Loucy (cell line): Measurements from ENCODE around the gene SNRNP70.

Experiments used
- H2AFZ ChIP-seq: fragments of 200-600 bp; sonication (generic); 2 replicates; pipeline ENCODE4 v1.6.0; 2016; ENCODE audit warnings: antibody characterized with exemption, mild to moderate bottlenecking, low read length, moderate library complexity
- H3F3A ChIP-seq: fragments of 200-600 bp; 2 replicates; pipeline ENCODE4 v1.6.0; 2016; ENCODE audit warnings: antibody characterized with exemption, low read depth, mild to moderate bottlenecking
- H3K27me3 ChIP-seq: fragments of 200-600 bp; sonication (generic); 2 replicates; pipeline ENCODE4 v1.6.1; 2014; ENCODE audit warnings: low read length, mild to moderate bottlenecking; ENCODE audit not compliant: insufficient read depth, poor library complexity, severe bottlenecking
- H3K36me3 ChIP-seq: fragments of 200-600 bp; sonication (generic); 2 replicates; pipeline ENCODE4 v1.6.1; 2016; ENCODE audit warnings: low read length; ENCODE audit not compliant: insufficient read depth
- H3K4me1 ChIP-seq: fragments of 200-600 bp; sonication (generic); 2 replicates; pipeline ENCODE4 v1.5.1; 2014; ENCODE audit warnings: low read length, mild to moderate bottlenecking; ENCODE audit not compliant: insufficient read depth, poor library complexity, severe bottlenecking
- H3K4me2 ChIP-seq: fragments of 200-600 bp; sonication (generic); 2 replicates; pipeline ENCODE4 v1.6.0; 2014; ENCODE audit warnings: antibody characterized with exemption, low read length, low read depth, mild to moderate bottlenecking; ENCODE audit not compliant: poor library complexity, severe bottlenecking
- H3K4me3 ChIP-seq: fragments of 200-600 bp; sonication (generic); 2 replicates; pipeline ENCODE4 v1.5.1; 2014; ENCODE audit warnings: low read length, mild to moderate bottlenecking, mixed read lengths; ENCODE audit not compliant: poor library complexity, severe bottlenecking
- H3K79me2 ChIP-seq: fragments of 200-600 bp; sonication (generic); 2 replicates; pipeline ENCODE4 v1.6.1; 2014; ENCODE audit warnings: low read length; ENCODE audit not compliant: insufficient read depth
- H3K9ac ChIP-seq: fragments of 200-600 bp; sonication (generic); 2 replicates; pipeline ENCODE4 v1.6.0; 2014; ENCODE audit warnings: mild to moderate bottlenecking, low read depth, low read length, moderate library complexity; ENCODE audit not compliant: poor library complexity, severe bottlenecking
- H3K9me2 ChIP-seq: fragments of 200-600 bp; sonication (generic); replicated peaks from 2 replicates; pipeline ENCODE4 v1.6.1; 2016; ENCODE audit warnings: low read depth, low read length, mixed read lengths
- H3K9me3 ChIP-seq: fragments of 200-600 bp; sonication (generic); 2 replicates; pipeline ENCODE4 v1.6.1; 2014; ENCODE audit warnings: mild to moderate bottlenecking, antibody characterized with exemption, low read length, low read depth; ENCODE audit not compliant: insufficient read depth
- H4K20me1 ChIP-seq: fragments of 200-600 bp; sonication (generic); 2 replicates; pipeline ENCODE4 v1.6.0; 2014; ENCODE audit warnings: antibody characterized with exemption, low read length, mild to moderate bottlenecking; ENCODE audit not compliant: insufficient read depth, poor library complexity, severe bottlenecking
- CTCF ChIP-seq: fragments of 200-600 bp; sonication (generic); conservative IDR thresholded peaks from 2 replicates; pipeline ENCODE4 v1.5.1; 2014; ENCODE audit warnings: mild to moderate bottlenecking, antibody characterized with exemption, low read length
- EZH2phosphoT487 ChIP-seq: fragments of 200-600 bp; IDR thresholded peaks from 2 replicates; pipeline ENCODE4 v1.6.1; 2018; ENCODE audit warnings: antibody characterized with exemption, mild to moderate bottlenecking, moderate library complexity, borderline replicate concordance

SNRNP70 gene

GRCh38 chr19:49127674-49128544 is 42.7 kb downstream of the SNRNP70 start:
- Histone ChIP-seq H3K36me3 (no peaks in the 10 kb centered on the region), H2AFZ (peak overlapping the region; percentile 97), H3K9me2 (no peaks in the 10 kb centered on the region), H3K9me3 (no peaks in the 10 kb centered on the region), H3K4me2 (peak overlapping the region; percentile 83), H3K4me3 (peak overlapping the region; percentile 69), H3K27me3 (no peaks in the 10 kb centered on the region), H3K4me1 (peaks cover 9% of the 10 kb centered on the region), H3K79me2 (no peaks in the 10 kb centered on the region), H3F3A (no peaks in the 10 kb centered on the region), H3K9ac (peak overlapping the region; percentile 54), H4K20me1 (no peaks in the 10 kb centered on the region)
- TF ChIP-seq CTCF: no peak
- TF ChIP-seq EZH2phosphoT487: no peak

GRCh38 chr19:49128545-49129237 is 43.4 kb downstream of the SNRNP70 start:
- Histone ChIP-seq H4K20me1 (no peaks in the 10 kb centered on the region), H3K9ac (peak overlapping the region; percentile 54), H3K9me2 (no peaks in the 10 kb centered on the region), H3K79me2 (no peaks in the 10 kb centered on the region), H3K9me3 (no peaks in the 10 kb centered on the region), H3K27me3 (no peaks in the 10 kb centered on the region), H3K4me2 (peak overlapping the region; percentile 83), H3K36me3 (no peaks in the 10 kb centered on the region), H3K4me1 (peaks cover 9% of the 10 kb centered on the region), H3K4me3 (peak overlapping the region; percentile 69), H2AFZ (peak overlapping the region; percentile 97; the same call in 1 of the 2 replicates), H3F3A (no peaks in the 10 kb centered on the region)
- TF ChIP-seq EZH2phosphoT487 (no peak), CTCF (no peak)

GRCh38 chr19:49129238-49129583 is 44.0 kb downstream of the SNRNP70 start:
- TF ChIP-seq CTCF: no peak
- TF ChIP-seq EZH2phosphoT487: no peak
- Histone ChIP-seq H3K36me3 (no peaks in the 10 kb centered on the region), H3K4me2 (peak overlapping the region; percentile 83), H3K9me2 (no peaks in the 10 kb centered on the region), H2AFZ (no peak overlapping the region), H3F3A (no peaks in the 10 kb centered on the region), H3K27me3 (no peaks in the 10 kb centered on the region), H3K9me3 (no peaks in the 10 kb centered on the region), H4K20me1 (no peaks in the 10 kb centered on the region), H3K4me3 (peak overlapping the region; percentile 69), H3K9ac (peak overlapping the region; percentile 54), H3K4me1 (peaks cover 9% of the 10 kb centered on the region), H3K79me2 (no peaks in the 10 kb centered on the region)
